Measurements from ENCODE around the gene MME. TPM values are rescaled to one million over a fixed set of nuclear protein-coding genes. Genes with fewer than 3 reads are reported as not detected.

MME gene
- total and polyA plus RNA-seq, 2 of the 4 experiments (the other 2 are of a cell fraction): 11.7 to 22.8 TPM

GRCh38 chr3:155070932-155071387, 9.2 kb upstream of the MME start:
- Histone ChIP-seq H2AK5ac (ENCODE audit: low read depth, low read length) (peak overlapping the region; percentile 31), H3K18ac (ENCODE audit: low read depth, low read length) (peak overlapping the region; percentile 83), H2AK9ac (replicated peaks; ENCODE audit: low read depth, low read length, poor library complexity) (no peak overlapping the region), H3K79me1 (ENCODE audit: low read depth in 1 of 2, low read length in 2 of 2) (no peaks in the 10 kb centered on the region), H3K36me3 (ENCODE audit: control insufficient read depth, insufficient read depth, low read length) (no peaks in the 10 kb centered on the region), H3K4me3 (ENCODE audit: insufficient read depth, low read depth, low read length) (no peak overlapping the region), H3K9me1 (ENCODE audit: insufficient read depth, low read length) (peaks cover 6% of the 10 kb centered on the region), H4K8ac (ENCODE audit: low read depth in 2 of 2, low read length in 2 of 2) (peak overlapping the region; percentile 11 to 80), H3K9me3 (ENCODE audit: control insufficient read depth, insufficient read depth, low read length) (no peaks in the 10 kb centered on the region), H3K9ac (ENCODE audit: low read depth, low read length) (no peak overlapping the region), H2BK120ac (ENCODE audit: low read depth, low read length) (peak overlapping the region; percentile 97), H4K20me1 (ENCODE audit: insufficient read depth, low read length) (no peaks in the 10 kb centered on the region), H2AFZ (replicated peaks; ENCODE audit: low read length, poor library complexity) (peak overlapping the region; percentile 87), H4K91ac (ENCODE audit: insufficient read depth, low read depth, low read length) (peak overlapping the region; percentile 61), H3K27me3 (ENCODE audit: control insufficient read depth, insufficient read depth, low read length) (no peaks in the 10 kb centered on the region), H3K4ac (ENCODE audit: low read depth, low read length) (peak overlapping the region; percentile 92), H4K5ac (ENCODE audit: low read depth, low read length) (peak overlapping the region; percentile 68), H2BK15ac (ENCODE audit: low read depth, low read length) (peak overlapping the region; percentile 51; the same call in 2 of the 3 replicates), H2BK20ac (ENCODE audit: low read depth, low read length) (peak overlapping the region; percentile 96), H3K4me1 (ENCODE audit: control insufficient read depth, insufficient read depth, low read length) (peaks cover 7% of the 10 kb centered on the region), H2BK5ac (ENCODE audit: low read depth, low read length, poor library complexity, severe bottlenecking) (peak overlapping the region; percentile 93), H3K56ac (ENCODE audit: extremely low read depth, insufficient read depth, low read length) (peak overlapping the region; percentile 78), H3K27ac (ENCODE audit: insufficient read depth, low read length) (peak overlapping the region; percentile 58), H3K4me2 (ENCODE audit: low read depth, low read length) (peak overlapping the region; percentile 23; the same call in 1 of the 2 replicates), H3K23ac (ENCODE audit: low read depth, low read length) (peak overlapping the region; percentile 89), H3K14ac (replicated peaks; ENCODE audit: low read depth, low read length) (peak overlapping the region; percentile 91)
- in situ Hi-C loops (cut with MboI; ENCODE audit: low sequenced_read_pairs) (loop anchor here (10.0 kb wide), 1 partner anchor 186 kb away; no protein-coding TSS in a partner anchor), dilution Hi-C loops (cut with HindIII; ENCODE audit: low sequenced_read_pairs, unreplicated experiment) (no loop called here), intact Hi-C loops (cut with micrococcal nuclease) (loop anchor here (5.0 kb wide), 2 partner anchors 99 to 184 kb away; no protein-coding TSS in a partner anchor)
- BruUV-seq (replicated peaks): no TSS peak
- ATAC-seq (ENCODE audit: low read depth) (peak; percentile 93), DNase-seq (peak; percentile 99)
- CTCF ChIA-PET: no interaction called here
- WGBS, 2 experiments (ENCODE audit: extremely low coverage in 2 of 2, insufficient read length in 1 of 2): 10% methylated on average over 2 of the region's 8 CpGs; no CpG with 5 or more reads in 1 of the 2 experiments
- POLR2A ChIA-PET (ENCODE audit: unreplicated experiment): no interaction called here
- TF ChIP-seq BHLHE40 (IDR thresholded peaks at IDR 0.05; ENCODE audit: low read depth, low read length) (peak; percentile 99), RAD21 (IDR thresholded peaks at IDR 0.05; ENCODE audit: low read length) (no peak; the same call in 1 of the 2 replicates), CEBPB (IDR thresholded peaks at IDR 0.05; ENCODE audit: low read depth, low read length) (no peak), NFE2L2 (IDR thresholded peaks at IDR 0.05; ENCODE audit: low read depth, low read length) (no peak; the same call in 1 of the 2 replicates), SMC3 (IDR thresholded peaks at IDR 0.05; ENCODE audit: low read depth, low read length) (0 out of 2 replicates have a peak, but pooled peaks have one; percentile 5), MAFK (IDR thresholded peaks at IDR 0.05; ENCODE audit: low read depth, low read length) (peak; percentile 35; the same call in 1 of the 2 replicates), FOS (IDR thresholded peaks at IDR 0.05; ENCODE audit: low read depth, low read length) (peak; percentile 91), CHD1 (IDR thresholded peaks at IDR 0.05; ENCODE audit: low read depth, low read length) (no peak), MAZ (IDR thresholded peaks at IDR 0.05; ENCODE audit: borderline replicate concordance, low read depth, low read length) (0 out of 2 replicates have a peak, but pooled peaks have one; percentile 68), MXI1 (IDR thresholded peaks at IDR 0.05; ENCODE audit: borderline replicate concordance, low read depth, low read length) (0 out of 2 replicates have a peak, but pooled peaks have one; percentile 47), ELK1 (IDR thresholded peaks at IDR 0.05; ENCODE audit: borderline replicate concordance, low read depth, low read length) (no peak), USF2 (IDR thresholded peaks at IDR 0.05; ENCODE audit: low read depth, low read length) (peak; percentile 78), RCOR1 (IDR thresholded peaks at IDR 0.05; ENCODE audit: insufficient replicate concordance, low read length) (peak; percentile 74), CTCF (conservative IDR thresholded peaks at IDR 0.05; ENCODE audit: low read depth, low read length) (no peak), POLR2A (IDR thresholded peaks at IDR 0.05; ENCODE audit: low read depth, low read length) (0 out of 2 replicates have a peak, but pooled peaks have one; percentile 18)
